Ramos (cell line): ENCODE data around the gene TSPAN14.

ENCODE experiments used
- in situ Hi-C: fragments of 300-500 bp; cut with MboI; formaldehyde crosslinking; loops from one replicate; pipeline ENCODE4 v1.14.3; 2022; ENCODE audit warnings: low sequenced_read_pairs; ENCODE audit not compliant: unreplicated experiment

Gene TSPAN14

DNA sequence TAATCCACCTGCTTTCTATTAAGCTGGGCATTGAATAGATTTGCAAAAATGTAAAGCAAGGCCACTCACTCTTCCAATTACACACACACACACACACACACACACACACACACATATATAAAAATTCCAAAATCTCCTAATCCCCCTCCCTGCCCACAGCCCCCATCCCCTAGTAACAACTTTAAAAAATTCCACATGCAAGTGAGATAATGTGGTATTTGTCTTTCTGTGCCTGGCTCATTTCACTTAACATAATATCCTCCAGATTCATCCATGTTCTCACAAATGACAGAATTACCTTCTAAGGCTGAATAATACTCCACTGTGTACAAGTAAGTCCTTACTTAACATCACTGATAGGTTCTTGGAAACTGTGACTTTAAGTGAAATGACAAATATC, 107.8 kb downstream of the TSPAN14 start:
- in situ Hi-C loops = no loop called here

- in situ Hi-C loops = no loop called here
Measured at GRCh38 chr10:80567292-80567691, 113.2 kb downstream of the TSPAN14 start.

- in situ Hi-C loops = no loop called here
Measured at GRCh38 chr10:80569131-80569895, 115.2 kb downstream of the TSPAN14 start.

GRCh38 chr10:80571352-80571751, 117.2 kb downstream of the TSPAN14 start:
- in situ Hi-C loops = no loop called here

GRCh38 chr10:80579181-80579763, 125.2 kb downstream of the TSPAN14 start:
- in situ Hi-C loops = no loop called here

- in situ Hi-C loops = no loop called here
Measured at GRCh38 chr10:80579849-80580637, 125.9 kb downstream of the TSPAN14 start.

DNA sequence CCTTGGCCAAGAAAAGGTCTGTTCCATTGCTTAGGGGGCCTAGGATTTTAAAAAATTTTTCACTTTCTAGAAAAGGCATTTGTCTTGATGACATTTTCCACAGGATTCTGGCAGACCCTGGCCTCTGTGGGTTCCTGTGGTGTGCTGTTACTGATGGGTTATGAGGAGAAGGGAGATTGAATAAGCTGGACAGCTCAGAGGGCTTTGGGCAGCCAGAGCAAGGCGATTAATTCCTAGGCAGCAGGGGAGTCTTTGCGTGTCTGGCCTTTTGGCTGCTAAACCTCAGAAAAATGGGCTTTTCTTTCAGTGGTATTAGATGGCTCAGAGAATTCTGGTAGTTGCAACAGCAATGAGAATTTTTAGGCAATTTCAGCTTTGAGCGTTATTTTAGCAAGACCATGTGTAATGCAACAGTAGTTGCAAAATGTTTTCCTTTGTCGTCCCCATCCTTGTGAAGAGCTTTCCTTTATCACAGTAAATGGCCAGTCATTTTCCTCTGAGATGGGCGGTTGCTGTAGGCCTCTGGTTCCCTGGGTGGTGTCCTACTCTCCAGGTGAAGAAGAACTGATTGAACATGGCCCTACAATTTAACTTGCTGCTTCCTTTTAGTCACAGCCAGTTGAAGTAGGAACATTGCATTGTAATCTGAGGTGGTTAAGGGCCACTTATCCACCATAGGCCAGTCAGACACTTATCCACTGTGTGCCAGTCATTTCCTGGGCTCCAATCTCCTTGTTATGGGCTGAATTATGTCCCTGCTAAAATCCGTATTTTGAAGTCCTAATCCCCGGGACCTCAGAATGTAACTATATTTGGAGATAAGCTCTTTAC, 126.7 kb downstream of the TSPAN14 start:
- in situ Hi-C loops = no loop called here

GRCh38 chr10:80581469-80581835, 127.3 kb downstream of the TSPAN14 start:
- in situ Hi-C loops = no loop called here

DNA sequence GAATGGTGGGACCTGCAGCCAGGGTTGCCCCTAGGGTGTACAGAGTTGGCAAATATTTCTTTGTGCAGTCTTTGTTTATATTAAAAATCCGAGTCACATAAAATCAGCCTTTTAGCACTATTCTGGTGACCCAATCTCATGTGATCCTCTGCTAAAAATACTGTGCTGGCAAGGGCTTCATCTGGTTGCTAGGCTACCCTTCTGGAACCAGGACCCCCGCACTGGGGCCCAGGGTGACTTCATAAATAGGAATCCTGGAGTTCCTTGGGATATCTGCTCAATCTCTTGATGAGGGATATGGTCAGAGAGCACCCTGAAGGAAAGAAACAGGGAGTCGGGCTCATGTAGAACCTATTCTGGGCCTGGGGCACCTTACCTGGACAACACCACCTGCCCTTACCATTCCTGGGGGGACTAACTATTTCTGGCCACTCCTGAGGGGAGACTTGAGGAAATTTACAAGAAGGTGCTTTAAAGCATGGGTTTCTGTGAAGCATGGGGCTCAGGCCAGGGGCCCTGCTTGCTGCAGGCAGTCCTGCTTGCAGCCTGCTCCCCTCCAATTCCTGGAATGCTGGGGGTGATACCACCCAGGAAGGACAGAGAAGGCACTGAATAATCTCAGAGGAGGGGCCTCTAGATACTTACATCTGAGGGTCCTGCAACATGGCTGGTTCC, 128.3 kb downstream of the TSPAN14 start:
- in situ Hi-C loops = no loop called here
